SW 1271 (cell line): ENCODE measurements around the gene LDLRAD4.
A peak's percentile ranks its signal among the peaks of the same experiment; 100 is the strongest.

Source experiments
- DNase-seq, 2 experiments: peaks; one replicate each; lab custom pipeline; 2025; lab: John Stamatoyannopoulos, UW

Gene LDLRAD4

DNA sequence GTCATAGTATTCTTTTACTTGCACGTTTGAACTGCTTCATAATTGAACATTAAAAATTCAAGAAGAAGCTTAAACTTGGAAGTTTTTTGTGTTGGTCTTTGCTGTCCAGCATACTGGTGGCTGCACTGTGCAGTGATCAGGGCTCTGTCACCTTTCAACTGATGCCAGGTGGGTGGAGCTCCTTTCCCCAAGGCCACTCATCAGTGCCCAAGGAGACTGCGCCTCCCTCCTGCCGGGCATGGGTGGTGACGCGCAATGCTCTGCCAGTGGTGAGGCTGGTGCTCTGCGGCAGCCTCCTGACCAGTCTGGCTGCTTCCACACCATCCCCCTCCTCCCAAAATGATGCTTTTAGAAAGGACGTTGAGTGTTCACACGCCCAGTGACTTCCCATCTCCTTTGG lies 16.0 kb upstream of the LDLRAD4 start:
- DNase-seq, result no peak

DNA sequence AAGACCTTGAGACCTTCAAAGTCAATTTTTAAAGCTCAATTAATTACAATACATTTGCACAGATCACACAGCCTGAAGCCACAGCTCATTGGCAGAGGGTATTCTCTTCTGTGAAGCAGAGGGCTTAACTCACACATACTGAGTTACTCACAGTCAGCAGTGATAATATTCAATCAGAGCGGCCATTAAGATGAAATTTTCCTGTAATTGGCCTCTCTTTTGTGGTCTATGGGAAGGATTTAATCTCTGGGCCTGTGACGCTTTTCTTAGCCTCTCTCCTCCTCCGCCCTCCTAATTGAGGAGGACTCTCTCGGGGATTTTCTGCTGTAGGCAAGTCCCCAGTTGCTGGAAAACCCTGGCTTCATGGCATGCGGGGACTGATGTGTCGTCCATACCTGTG lies 12.3 kb upstream of the LDLRAD4 start:
- no peak for DNase-seq

DNA sequence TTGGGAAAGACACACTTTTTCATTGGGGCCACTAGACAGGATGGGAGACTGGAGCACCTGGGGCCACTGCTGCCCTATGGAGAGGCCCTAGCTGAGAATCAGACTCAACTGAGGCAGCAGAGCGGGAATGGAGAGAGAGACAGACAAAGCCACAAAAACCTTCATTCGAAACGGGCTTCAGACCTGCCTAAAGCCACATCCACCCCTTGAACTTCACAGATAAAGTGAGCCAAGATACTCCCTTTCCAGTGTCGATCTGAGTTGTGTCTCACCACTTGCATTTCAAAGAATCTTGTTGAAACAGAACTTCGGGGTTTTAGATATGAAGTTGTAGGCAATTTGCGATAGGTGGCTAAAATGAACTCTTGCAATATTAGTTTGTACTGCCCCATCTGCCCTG lies 11.3 kb upstream of the LDLRAD4 start:
- no peak for DNase-seq

DNA sequence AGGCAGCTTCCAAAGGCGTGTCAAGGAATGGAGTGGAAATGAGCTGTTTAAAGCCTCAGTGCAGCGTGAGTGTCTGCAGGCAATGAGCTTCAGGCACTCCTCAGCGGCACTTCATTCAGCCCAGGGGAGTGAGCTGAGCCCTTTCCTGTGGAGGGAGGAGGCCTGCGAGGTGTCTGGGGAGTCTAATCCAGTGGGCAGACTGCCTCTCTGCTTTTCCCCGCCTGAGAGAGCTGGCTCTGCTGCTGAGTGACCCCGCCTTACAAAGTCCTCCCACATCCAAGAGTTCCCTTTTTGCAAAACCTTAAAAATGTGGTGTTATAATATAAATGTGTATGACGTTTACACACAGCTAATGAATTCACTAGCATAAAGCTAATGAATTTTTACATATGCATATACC lies 7.0 kb upstream of the LDLRAD4 start:
- DNase-seq, result no peak

DNA sequence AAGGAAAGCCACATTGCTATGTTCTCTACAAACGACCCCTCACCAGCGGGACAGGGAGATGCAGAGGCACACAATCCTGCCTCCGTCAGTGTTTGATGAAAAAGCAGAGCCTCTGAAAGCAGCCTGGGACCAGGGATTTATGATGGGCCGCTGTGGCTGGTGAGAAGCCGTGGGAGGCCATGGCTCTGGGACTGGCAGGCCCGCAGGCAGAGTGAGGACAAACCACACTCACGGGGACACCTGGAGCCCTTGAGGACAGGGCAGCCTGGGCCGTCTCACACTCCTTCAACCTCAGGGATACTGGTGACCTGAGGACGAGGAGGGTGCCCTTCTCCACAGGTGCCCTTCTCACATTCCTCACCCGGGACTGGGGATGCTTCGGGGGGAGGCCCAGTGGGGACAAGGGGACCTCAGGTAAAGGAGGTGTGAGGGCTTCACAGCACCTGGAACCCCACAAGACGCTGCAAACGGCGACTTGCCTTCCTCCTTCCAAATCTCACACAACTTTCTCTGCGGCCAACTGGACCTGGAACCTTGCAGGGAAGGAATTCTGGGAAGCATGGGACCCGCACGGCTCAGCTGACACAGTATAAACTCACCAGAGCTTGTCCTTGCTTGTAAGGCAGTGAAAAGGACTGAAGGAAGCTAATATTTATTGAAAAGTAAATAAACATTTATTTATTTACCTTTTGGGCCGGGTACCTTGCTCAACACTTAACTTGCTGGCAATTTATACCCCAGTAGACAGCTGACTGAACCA lies 5.3 kb upstream of the LDLRAD4 start:
- DNase-seq, result no peak

DNA sequence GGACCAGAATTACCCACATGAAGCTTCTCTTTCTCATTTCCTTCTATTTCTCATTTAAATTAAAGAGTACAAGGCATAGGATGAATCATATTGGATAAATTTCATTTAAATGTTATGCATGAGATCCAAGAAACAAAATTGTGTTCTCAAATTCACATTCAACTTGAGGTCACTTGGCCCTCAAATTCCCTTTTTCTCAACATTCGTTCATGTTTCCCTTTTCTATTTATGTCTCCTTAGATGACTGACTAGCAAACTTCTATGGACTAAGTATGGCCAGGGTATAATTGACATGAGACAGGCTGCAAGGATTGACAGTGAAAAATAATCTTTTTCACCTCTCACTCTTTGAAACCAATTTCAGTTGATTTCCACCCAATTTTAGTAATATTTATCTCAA lies 4.0 kb upstream of the LDLRAD4 start:
- DNase-seq, result no peak

DNA sequence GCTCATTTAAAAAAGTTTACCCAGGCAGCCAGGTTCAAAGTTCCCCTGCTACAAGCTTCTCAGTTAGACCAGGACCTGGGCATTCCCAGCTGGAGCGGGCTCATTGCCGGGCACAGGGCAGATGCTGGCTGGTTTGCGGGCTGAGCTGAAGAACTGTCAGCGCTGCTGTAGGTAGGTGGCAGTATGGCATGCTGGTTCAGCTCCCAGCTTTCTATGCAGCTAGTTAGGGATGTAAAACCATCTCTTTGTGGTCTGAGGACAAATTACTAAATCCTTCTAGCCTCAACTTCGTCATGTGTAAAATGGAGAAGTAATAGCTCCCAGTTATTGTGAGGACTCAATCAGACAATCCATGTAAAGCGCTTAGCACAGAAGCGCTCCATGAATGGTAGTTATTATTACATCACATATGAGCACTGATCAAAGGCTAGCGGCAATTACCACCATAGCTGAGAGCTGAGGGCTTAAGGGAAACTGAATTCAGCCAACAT lies 2.4 kb upstream of the LDLRAD4 start:
- peak in 1 of 2 experiments; percentile 33 for DNase-seq

DNA sequence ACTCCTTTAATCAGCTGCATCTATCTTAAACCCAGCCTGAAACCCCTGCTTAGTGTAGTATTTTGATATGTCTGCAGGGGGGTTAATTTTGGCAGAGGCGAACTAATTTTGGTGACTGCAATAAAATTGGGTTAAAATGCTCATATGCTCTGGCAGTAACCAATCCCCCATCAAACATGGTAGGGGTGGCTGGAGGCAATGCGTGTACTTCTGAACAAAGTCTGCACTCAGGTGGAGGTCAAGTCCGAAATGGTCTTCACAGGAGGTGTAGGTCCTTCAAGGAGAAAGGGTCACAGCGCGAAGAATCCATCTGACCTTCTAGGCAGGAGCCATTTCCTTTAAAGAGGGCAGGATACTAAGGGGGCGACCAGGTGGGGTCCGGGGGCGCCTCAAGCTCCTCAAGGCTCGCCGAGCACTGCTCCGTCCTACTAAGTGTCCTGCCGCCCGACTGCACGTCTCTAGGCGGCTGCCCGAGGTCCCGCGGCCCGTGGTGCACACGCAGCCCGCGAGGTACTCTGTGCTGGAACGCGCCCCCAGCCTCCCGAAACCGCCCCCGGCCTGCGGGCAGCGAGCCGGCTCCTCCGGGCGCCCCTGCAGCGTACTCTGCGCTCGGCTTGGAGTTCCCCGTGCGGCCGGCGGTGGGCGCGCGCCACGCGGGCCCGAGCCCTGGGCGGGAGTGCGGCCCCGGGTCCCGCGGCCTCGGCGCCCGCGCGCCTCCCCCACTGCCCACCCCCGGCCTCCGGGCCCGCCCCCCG lies 1.7 kb upstream of the LDLRAD4 start:
- no peak for DNase-seq

DNA sequence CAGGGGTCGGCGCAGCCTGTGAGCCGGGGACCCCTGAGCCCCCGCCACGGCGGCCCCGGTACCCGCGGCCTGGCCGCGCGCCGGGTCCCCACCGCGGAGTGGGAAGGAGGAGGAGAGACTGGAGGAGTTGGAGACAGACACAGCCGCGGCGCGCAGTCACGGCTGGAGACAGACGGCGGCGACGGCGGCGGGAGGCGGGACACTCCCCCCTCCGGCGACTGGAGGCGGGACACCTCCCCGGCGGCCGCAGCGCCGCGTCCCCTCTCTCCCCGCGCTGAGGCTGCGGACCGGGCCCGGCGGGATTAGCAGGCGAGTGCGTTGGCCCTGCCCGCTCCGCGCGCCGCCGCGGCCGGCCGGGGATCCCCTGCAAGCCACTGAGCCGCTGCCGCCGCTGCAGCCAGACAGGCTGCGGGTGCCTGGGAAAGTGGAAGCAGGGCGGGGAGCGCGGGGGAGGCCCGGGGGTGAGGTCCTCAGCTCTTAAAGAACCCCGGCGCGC lies 1.0 kb upstream of the LDLRAD4 start:
- DNase-seq, result peak in 1 of 2 experiments; percentile 2

- DNase-seq, result no peak
Observed at GRCh38 chr18:13217971-13218367, 591 bp upstream of the LDLRAD4 start.

DNA sequence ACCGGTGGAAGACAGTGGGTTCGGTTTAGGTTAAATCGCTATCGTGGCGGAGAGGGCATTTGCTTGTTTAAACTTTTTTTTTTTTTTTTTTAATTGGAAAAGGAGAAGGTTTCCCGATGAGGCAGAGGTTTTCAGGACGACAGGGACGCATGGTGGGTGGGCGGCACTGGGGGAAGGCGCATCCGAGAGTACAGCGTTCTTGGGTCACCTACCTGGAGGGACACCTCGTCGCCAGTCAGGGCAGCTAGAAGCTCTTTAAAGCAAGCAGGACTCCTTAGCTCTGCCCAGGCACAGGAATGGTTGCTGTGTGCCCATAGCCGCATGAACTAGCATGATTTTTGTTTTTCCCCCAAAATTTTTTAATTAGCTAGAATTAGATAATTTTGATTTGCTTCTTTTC lies 437 bp downstream of the LDLRAD4 start:
- no peak for DNase-seq

DNA sequence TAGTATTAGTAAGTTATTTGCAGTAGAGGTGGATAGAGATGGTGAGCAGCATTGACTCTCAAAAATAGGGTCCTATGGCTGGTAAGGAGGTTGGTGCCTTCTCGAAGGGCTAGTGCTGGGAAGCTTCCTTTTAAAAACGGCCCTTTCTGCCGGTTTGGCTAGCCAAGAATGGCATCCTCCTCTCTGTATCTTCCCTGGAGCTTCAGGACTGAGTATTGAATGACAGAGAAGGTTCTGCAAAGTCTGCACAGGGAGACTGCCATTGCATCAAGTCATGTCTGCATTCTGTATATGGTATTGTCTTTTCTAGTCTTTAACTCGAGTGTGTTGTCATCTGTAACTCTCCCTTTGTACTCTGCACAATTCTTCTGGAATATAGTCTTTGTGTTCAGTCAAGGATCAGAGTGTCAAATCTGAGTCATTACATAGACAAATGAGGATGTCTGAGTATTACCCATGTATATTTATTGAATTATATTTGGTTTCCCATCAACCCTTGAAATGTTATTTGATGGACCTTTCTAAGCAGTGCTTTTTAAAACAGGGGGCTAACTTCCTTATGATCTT lies 1.1 kb downstream of the LDLRAD4 start:
- DNase-seq, result no peak

DNA sequence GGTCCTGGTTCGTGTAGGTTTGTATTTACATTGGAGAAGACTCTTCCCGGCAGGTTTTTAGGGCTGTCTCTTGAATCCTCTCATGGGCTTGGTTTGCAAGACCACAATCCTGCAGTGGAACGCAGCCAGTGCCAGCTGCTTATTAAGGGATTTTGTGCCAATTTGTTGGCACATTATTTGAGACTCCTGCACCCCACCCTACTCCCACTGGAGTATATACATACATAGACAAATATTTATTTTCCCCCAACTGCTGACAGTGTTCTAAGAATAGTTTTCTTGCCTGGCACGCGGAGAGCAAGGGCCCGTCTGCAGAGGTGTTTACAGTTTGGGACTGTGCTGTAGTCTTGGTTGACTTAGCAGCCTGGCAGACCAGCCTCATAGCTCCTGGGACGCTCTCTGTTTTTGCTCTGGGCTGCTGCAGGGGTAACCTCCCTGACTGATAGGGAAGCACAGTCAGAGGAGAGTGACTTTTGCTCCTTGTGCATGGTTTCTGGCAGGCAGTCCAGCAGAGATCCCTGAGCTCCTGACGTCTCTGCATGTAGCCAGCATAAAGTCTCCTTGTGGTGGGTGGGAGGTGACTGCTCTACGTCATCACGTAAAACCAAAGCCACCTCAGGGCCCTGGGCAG lies 1.9 kb downstream of the LDLRAD4 start:
- DNase-seq, result no peak

GRCh38 chr18:13221869-13222855 lies 3.6 kb downstream of the LDLRAD4 start:
- no peak for DNase-seq

- DNase-seq, result no peak
Observed at GRCh38 chr18:13222856-13223281, 4.3 kb downstream of the LDLRAD4 start.

- no peak for DNase-seq
Observed at GRCh38 chr18:13223311-13224143, 5.0 kb downstream of the LDLRAD4 start.

DNA sequence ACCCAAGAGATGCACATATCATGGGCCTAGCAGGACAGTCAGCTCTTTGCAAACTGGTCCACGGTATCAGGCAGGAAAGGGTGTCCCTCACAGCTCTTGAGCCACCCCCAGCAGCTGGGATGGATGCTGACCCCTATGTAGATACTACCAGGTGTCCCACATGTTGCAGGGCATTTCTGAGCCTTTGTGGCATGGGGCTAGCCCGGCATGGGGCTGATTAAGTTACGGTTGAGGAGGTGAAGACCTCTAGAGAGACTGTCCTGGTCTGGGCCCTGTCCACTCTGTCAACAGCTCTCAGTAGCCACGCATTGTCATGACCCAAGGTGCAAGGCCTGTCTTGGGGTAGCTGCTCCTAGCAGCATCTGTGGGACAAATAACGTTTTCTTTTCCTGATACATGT lies 6.7 kb downstream of the LDLRAD4 start:
- no peak for DNase-seq

GRCh38 chr18:13226533-13227144 lies 8.1 kb downstream of the LDLRAD4 start:
- no peak for DNase-seq

GRCh38 chr18:13227910-13228309 lies 9.3 kb downstream of the LDLRAD4 start:
- no peak for DNase-seq
